HFFc6 (cell line): ENCODE results near the gene RGL2. TPM values are rescaled to one million over a fixed set of nuclear protein-coding genes. Genes with fewer than 3 reads are reported as not detected.

Experiments used
- DNase-seq: peaks from one replicate; pipeline ENCODE4 v3.0.0-alpha.2; 2018
- H3K27ac Mint-ChIP-seq: 2 replicates; pipeline ENCODE4 v1.8.0; 2020; ENCODE audit warnings: mild to moderate bottlenecking, mixed read lengths
- H3K27me3 Mint-ChIP-seq: 2 replicates; pipeline ENCODE4 v1.8.0; 2021; ENCODE audit warnings: mild to moderate bottlenecking, moderate library complexity, mixed read lengths; ENCODE audit not compliant: insufficient read depth
- H3K36me3 Mint-ChIP-seq: 2 replicates; pipeline ENCODE4 v1.8.0; 2021; ENCODE audit warnings: low read depth, mixed read lengths
- H3K4me1 Mint-ChIP-seq: 2 replicates; pipeline ENCODE4 v1.8.0; 2020; ENCODE audit warnings: low read depth, mixed read lengths
- H3K4me3 Mint-ChIP-seq: 2 replicates; pipeline ENCODE4 v1.8.0; 2020; ENCODE audit warnings: mild to moderate bottlenecking, moderate library complexity, mixed read lengths
- H3K9me3 Mint-ChIP-seq: 2 replicates; pipeline ENCODE4 v1.8.0; 2020; ENCODE audit warnings: mild to moderate bottlenecking, mixed read lengths
- total RNA-seq, 6 experiments: library from RNA; stranded (reverse); fragmentation: NEBNext Ultra II Directional; extraction: Animal tissue kit (Norgen Biotek cat#: 25700); gene quantifications; 2 replicates in 1 of 6; 3 replicates in 5 of 6; pipeline ENCODE4 v1.2.3, GENCODE V29; 2021
- TF ChIP-seq, protein P1 (sequence below): fragments of 200-600 bp; sonication (generic); IDR thresholded peaks from 2 replicates; pipeline ENCODE4 v1.5.0; 2021; ENCODE audit warnings: antibody characterized with exemption, mild to moderate bottlenecking

RGL2 gene
- total RNA-seq, 6 experiments from 2014 or later = 26.7 to 31.6 (median 27.9) TPM

DNA sequence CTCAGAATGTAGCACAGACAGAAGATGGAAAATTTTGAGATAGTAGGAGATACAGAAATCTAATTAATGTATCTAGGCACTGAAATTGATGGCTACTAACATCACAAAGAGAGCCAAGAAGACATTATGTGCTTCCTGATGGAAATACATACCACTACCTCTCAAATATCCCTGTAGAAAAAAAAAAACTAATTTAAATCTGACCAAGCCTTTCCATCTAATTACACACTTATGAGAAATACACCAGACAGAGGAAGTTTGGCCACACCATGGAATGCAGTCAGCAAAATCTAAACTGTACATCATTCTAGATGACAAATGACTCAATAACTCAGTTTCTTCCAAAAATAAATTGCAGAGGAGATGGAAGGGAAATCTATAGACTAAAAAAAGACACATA, 46.0 kb downstream of the RGL2 start:
- Mint-ChIP-seq H3K27me3 (peaks cover 6% of the 10 kb centered on the region), H3K36me3 (peaks cover 20% of the 10 kb centered on the region), H3K4me3 (peak overlapping the region; percentile 16), H3K27ac (peak overlapping the region; percentile 99), H3K9me3 (no peaks in the 10 kb centered on the region), H3K4me1 (peaks cover 52% of the 10 kb centered on the region)
- TF ChIP-seq, protein P1, sequence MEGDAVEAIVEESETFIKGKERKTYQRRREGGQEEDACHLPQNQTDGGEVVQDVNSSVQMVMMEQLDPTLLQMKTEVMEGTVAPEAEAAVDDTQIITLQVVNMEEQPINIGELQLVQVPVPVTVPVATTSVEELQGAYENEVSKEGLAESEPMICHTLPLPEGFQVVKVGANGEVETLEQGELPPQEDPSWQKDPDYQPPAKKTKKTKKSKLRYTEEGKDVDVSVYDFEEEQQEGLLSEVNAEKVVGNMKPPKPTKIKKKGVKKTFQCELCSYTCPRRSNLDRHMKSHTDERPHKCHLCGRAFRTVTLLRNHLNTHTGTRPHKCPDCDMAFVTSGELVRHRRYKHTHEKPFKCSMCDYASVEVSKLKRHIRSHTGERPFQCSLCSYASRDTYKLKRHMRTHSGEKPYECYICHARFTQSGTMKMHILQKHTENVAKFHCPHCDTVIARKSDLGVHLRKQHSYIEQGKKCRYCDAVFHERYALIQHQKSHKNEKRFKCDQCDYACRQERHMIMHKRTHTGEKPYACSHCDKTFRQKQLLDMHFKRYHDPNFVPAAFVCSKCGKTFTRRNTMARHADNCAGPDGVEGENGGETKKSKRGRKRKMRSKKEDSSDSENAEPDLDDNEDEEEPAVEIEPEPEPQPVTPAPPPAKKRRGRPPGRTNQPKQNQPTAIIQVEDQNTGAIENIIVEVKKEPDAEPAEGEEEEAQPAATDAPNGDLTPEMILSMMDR = no peak
- DNase-seq = peak; percentile 55

DNA sequence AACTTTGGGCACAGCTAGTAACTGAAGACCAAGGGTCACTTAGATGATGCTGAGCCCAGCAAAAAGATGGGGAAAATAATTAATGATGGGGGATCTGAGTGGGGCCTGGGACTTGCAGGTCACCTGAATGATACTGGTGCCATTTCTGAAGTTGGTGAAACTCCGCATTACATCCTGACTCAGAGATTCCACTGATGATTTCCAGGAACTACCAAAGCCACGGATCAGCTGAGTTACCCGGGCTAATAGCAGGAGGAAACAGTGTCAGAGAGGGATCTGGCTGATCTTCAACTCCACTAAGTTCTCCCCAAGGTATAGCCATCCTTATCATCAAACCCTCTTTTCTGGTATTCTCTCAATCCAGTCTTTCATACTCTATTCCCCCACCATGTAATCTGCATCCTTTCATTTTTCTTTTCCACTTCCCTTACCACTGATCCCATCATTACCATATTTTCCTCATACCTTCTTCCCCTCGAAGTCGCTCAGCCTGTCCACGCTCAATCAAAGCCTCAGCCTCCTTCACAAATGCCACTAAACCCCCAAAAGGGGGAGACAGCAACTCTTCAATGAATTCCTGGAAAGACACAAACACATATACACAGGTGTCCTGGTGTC, 47.2 kb downstream of the RGL2 start:
- H3K4me3 Mint-ChIP-seq = peak overlapping the region; percentile 89
- peak overlapping the region; percentile 99 for H3K27ac Mint-ChIP-seq
- H3K4me1 Mint-ChIP-seq = peaks cover 61% of the 10 kb centered on the region
- no peaks in the 10 kb centered on the region for H3K9me3 Mint-ChIP-seq
- H3K36me3 Mint-ChIP-seq = peaks cover 20% of the 10 kb centered on the region
- H3K27me3 Mint-ChIP-seq = peaks cover 6% of the 10 kb centered on the region
- DNase-seq = peak; percentile 66
- TF ChIP-seq, protein P1 = no peak

DNA sequence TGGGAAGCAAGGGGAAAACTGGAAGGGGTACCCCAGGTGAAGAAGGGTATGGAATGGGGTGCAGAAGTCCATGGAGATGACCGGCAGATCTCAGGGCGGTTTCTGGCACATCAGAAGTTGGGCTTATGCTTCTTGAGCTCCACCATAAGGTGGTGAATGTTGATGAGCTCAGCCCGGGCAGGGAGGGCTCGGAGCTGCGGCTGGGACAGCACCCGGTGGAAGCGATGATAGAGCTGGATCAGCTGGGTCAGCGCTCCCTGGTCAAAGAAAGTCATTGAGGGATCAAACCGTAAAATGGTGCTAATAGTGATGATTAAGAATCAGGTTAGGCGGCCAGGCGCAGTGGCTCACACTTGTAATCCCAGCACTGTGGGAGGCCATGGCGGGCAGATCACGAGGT, 48.0 kb downstream of the RGL2 start:
- no peak for DNase-seq
- TF ChIP-seq, protein P1 = no peak
- Mint-ChIP-seq H3K9me3 (no peaks in the 10 kb centered on the region), H3K36me3 (peaks cover 20% of the 10 kb centered on the region), H3K4me1 (peaks cover 62% of the 10 kb centered on the region), H3K27me3 (peaks cover 6% of the 10 kb centered on the region), H3K4me3 (peak overlapping the region; percentile 89), H3K27ac (peak overlapping the region; percentile 99)

DNA sequence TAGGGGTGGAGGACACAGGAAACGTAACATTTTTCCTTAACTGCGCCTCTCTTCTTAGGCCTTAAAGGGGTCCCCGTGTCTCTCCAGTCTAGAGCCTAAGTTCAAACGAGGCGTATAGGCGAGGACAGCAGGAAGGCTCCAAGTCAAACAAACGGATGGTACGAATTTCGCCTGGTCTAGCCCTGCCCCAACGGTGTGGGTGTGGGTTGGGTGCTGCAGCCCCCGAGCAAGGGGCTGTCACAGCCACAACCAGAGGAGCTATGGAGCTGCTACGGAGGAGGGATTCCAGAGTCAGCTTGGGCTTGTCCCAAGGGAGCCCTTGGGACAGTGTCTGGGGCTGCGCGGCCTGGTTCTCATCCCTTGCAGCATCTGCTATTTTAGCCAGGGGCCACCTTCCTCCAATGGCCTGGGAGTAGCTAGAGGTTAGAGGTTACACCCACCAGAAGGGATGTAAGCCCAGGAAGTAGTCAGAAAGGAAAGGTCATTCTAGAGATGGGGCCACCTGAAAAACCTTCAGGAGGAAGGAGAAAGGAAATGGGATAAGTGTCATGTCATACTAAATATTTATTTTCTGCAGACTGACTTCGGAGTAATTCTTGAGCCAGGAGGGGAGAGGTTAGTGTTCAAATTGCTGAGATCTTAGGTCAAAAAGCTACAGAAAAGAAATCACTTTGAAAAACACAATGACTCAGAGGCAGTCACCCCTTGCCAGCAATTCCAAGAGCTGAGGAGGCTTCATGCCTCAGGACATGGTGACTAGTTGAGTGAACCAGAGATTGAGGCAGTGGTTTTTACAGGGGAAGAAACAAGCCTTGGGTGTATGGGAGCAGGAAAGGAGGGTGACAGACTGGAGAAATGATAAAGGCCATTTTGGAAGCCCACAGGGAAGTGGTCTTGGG, 48.8 kb downstream of the RGL2 start:
- Mint-ChIP-seq H3K9me3 (no peaks in the 10 kb centered on the region), H3K27ac (peak overlapping the region; percentile 99), H3K27me3 (peaks cover 6% of the 10 kb centered on the region), H3K4me1 (peaks cover 62% of the 10 kb centered on the region), H3K36me3 (peaks cover 20% of the 10 kb centered on the region), H3K4me3 (peak overlapping the region; percentile 89)
- DNase-seq = peak; percentile 96
- TF ChIP-seq, protein P1 = no peak

DNA sequence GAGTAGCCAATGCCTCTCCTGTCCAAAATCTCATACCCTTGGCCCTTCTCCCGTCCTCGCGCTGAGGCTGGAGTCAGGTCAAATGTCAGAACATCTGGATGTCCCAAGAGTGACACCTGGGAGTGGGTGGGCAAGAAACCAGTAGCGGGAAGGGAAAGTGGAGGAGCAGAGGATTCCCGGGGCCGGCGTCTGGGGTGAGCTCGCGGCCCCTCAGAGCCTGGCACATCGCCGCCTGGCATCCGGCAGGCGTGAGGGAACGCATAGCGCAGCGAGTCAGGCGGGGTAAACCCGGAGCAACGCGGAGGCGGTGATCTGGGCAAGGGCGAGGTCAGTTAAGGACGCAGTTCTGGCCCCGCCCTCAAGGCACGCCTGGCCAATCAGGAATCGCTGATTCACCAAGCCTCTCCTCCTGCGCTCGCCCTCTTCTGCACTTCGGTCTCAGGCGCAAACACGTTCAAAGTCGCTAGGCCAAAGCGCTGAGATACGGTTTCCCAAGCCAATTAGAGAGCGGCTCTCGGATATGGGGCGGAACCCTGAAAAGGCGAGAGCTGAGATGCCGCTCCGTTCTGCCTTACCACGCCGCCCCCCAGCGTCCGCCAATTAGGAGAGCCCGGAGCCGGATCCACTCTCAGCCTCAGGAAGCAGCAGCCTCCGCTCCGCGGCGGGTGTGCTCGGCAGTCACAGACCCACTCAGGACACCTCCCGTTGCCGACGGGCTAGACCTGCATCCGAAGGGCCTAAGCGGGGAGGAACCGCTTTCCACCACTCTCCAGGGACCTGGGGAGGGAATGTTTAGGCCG, 49.6 kb downstream of the RGL2 start:
- H3K4me3 Mint-ChIP-seq = peak overlapping the region; percentile 89
- TF ChIP-seq, protein P1 = peak; percentile 47
- H3K36me3 Mint-ChIP-seq = peaks cover 20% of the 10 kb centered on the region
- H3K27me3 Mint-ChIP-seq = peaks cover 6% of the 10 kb centered on the region
- no peaks in the 10 kb centered on the region for H3K9me3 Mint-ChIP-seq
- H3K4me1 Mint-ChIP-seq = peaks cover 62% of the 10 kb centered on the region
- peak; percentile 99 for DNase-seq
- H3K27ac Mint-ChIP-seq = peak overlapping the region; percentile 99
